ENCODE results near the gene SLC47A1. TPM values are rescaled to one million over a fixed set of nuclear protein-coding genes. Genes with fewer than 3 reads are reported as not detected.
"Not testable (repeated sequence)": the region's sequence is repeated elsewhere in the genome, so short reads cannot be mapped to it uniquely, and the experiment has no call there.

The SLC47A1 gene
- total RNA-seq, 1 experiment from 2014 or later = 16.1 TPM

DNA sequence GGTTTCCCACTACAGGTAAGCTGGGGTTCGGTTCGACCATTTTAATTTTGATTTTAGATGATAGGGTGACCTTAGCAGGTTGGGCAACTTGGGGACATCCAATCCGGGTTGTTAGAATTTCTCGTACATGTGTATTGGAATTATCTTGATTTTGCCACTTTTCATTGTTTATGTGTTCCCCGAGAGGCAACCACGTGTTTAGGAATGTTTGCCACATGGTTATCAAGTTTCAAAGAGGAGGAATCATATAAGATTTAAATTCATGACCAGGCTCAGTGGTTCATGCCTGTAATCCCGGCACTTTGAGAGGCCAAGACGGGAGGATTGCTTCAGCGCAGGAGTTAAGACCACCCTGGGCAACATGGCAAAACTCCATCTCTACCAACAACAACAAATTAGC is 10.0 kb upstream of the SLC47A1 start:
- DNase-seq (ENCODE audit: low read depth, low spot score) = no peak
- H3K27me3 ChIP-seq (ENCODE audit: control insufficient read depth, insufficient read depth, low read length) = no peaks in the 10 kb centered on the region
- H3K36me3 ChIP-seq (ENCODE audit: control insufficient read depth, insufficient read depth, low read length) = no peaks in the 10 kb centered on the region
- no peak overlapping the region for H3K4me3 ChIP-seq (ENCODE audit: low read depth in 2 of 2, low read length in 2 of 2)
- H3K27ac ChIP-seq (ENCODE audit: low read length) = no peak overlapping the region
- no TSS peak for BruUV-seq (replicated peaks)
- H3K4me1 ChIP-seq (ENCODE audit: control insufficient read depth, insufficient read depth, low read length) = no peaks in the 10 kb centered on the region
- POLR2A ChIA-PET = no interaction called here
- no peak for ATAC-seq
- CTCF ChIA-PET = no interaction called here
- intact Hi-C loops (cut with micrococcal nuclease; ENCODE audit: unreplicated experiment) = no loop called here
- TF ChIP-seq SIN3A (IDR thresholded peaks at IDR 0.05; ENCODE audit: borderline replicate concordance, insufficient read depth, low read depth, low read length) (no peak), POLR2AphosphoS5 (IDR thresholded peaks at IDR 0.05; ENCODE audit: low read depth, low read length) (no peak), TCF7L2 (IDR thresholded peaks at IDR 0.05; ENCODE audit: low read depth, low read length) (no peak), CTCF (IDR thresholded peaks at IDR 0.05) (no peak)
- TF ChIP-seq, protein P1, sequence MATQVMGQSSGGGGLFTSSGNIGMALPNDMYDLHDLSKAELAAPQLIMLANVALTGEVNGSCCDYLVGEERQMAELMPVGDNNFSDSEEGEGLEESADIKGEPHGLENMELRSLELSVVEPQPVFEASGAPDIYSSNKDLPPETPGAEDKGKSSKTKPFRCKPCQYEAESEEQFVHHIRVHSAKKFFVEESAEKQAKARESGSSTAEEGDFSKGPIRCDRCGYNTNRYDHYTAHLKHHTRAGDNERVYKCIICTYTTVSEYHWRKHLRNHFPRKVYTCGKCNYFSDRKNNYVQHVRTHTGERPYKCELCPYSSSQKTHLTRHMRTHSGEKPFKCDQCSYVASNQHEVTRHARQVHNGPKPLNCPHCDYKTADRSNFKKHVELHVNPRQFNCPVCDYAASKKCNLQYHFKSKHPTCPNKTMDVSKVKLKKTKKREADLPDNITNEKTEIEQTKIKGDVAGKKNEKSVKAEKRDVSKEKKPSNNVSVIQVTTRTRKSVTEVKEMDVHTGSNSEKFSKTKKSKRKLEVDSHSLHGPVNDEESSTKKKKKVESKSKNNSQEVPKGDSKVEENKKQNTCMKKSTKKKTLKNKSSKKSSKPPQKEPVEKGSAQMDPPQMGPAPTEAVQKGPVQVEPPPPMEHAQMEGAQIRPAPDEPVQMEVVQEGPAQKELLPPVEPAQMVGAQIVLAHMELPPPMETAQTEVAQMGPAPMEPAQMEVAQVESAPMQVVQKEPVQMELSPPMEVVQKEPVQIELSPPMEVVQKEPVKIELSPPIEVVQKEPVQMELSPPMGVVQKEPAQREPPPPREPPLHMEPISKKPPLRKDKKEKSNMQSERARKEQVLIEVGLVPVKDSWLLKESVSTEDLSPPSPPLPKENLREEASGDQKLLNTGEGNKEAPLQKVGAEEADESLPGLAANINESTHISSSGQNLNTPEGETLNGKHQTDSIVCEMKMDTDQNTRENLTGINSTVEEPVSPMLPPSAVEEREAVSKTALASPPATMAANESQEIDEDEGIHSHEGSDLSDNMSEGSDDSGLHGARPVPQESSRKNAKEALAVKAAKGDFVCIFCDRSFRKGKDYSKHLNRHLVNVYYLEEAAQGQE (IDR thresholded peaks at IDR 0.05; ENCODE audit: insufficient read depth in 1 of 2, low read depth in 2 of 2, low read length in 1 of 2) = no peak
- in situ Hi-C loops (cut with HindIII; ENCODE audit: low pct_unique_long_range_greater_than_20kb, low sequenced_read_pairs) = no loop called here
- H3K9me3 ChIP-seq (ENCODE audit: control insufficient read depth, insufficient read depth, low read depth, low read length) = no peaks in the 10 kb centered on the region

GRCh38 chr17:19526950-19527349 is 6.7 kb upstream of the SLC47A1 start:
- ATAC-seq; H3K4me3 ChIP-seq (ENCODE audit: low read depth in 2 of 2, low read length in 2 of 2); H3K4me1 ChIP-seq (ENCODE audit: control insufficient read depth, insufficient read depth, low read length); H3K36me3 ChIP-seq (ENCODE audit: control insufficient read depth, insufficient read depth, low read length); BruUV-seq (replicated peaks); in situ Hi-C loops (cut with HindIII; ENCODE audit: low pct_unique_long_range_greater_than_20kb, low sequenced_read_pairs); POLR2A ChIA-PET; H3K27me3 ChIP-seq (ENCODE audit: control insufficient read depth, insufficient read depth, low read length); H3K27ac ChIP-seq (ENCODE audit: low read length); CTCF ChIA-PET; H3K9me3 ChIP-seq (ENCODE audit: control insufficient read depth, insufficient read depth, low read depth, low read length); DNase-seq (ENCODE audit: low read depth, low spot score); intact Hi-C loops (cut with micrococcal nuclease; ENCODE audit: unreplicated experiment): not testable (repeated sequence)

- H3K27ac ChIP-seq (ENCODE audit: low read length) = no peak overlapping the region
- no peaks in the 10 kb centered on the region for H3K9me3 ChIP-seq (ENCODE audit: control insufficient read depth, insufficient read depth, low read depth, low read length)
- intact Hi-C loops (cut with micrococcal nuclease; ENCODE audit: unreplicated experiment) = no loop called here
- DNase-seq (ENCODE audit: low read depth, low spot score) (no peak), ATAC-seq (no peak)
- no TSS peak for BruUV-seq (replicated peaks)
- POLR2A ChIA-PET = no interaction called here
- H3K36me3 ChIP-seq (ENCODE audit: control insufficient read depth, insufficient read depth, low read length) = no peaks in the 10 kb centered on the region
- in situ Hi-C loops (cut with HindIII; ENCODE audit: low pct_unique_long_range_greater_than_20kb, low sequenced_read_pairs) = no loop called here
- CTCF ChIA-PET = no interaction called here
- no peak overlapping the region for H3K4me3 ChIP-seq (ENCODE audit: low read depth in 2 of 2, low read length in 2 of 2)
- H3K4me1 ChIP-seq (ENCODE audit: control insufficient read depth, insufficient read depth, low read length) = peaks cover 3% of the 10 kb centered on the region; the same call in 1 of the 2 replicates
- TF ChIP-seq CTCF (IDR thresholded peaks at IDR 0.05) = no peak
- no peak for TF ChIP-seq POLR2AphosphoS5 (IDR thresholded peaks at IDR 0.05; ENCODE audit: low read depth, low read length)
- TF ChIP-seq, protein P1 (IDR thresholded peaks at IDR 0.05; ENCODE audit: insufficient read depth in 1 of 2, low read depth in 2 of 2, low read length in 1 of 2) = no peak
- TF ChIP-seq TCF7L2 (IDR thresholded peaks at IDR 0.05; ENCODE audit: low read depth, low read length) = no peak
- no peak for TF ChIP-seq SIN3A (IDR thresholded peaks at IDR 0.05; ENCODE audit: borderline replicate concordance, insufficient read depth, low read depth, low read length)
- H3K27me3 ChIP-seq (ENCODE audit: control insufficient read depth, insufficient read depth, low read length) = no peaks in the 10 kb centered on the region
Observed at GRCh38 chr17:19531780-19532501, 1.7 kb upstream of the SLC47A1 start.
